ENCODE results near the gene MINDY2. TPM values are rescaled to one million over a fixed set of nuclear protein-coding genes. Genes with fewer than 3 reads are reported as not detected.
A peak's percentile ranks its signal among the peaks of the same experiment; 100 is the strongest.
"Not testable (repeated sequence)": the region's sequence is repeated elsewhere in the genome, so short reads cannot be mapped to it uniquely, and the experiment has no call there.

MINDY2 gene
- total RNA-seq, 4 donors from 2014 or later: 10.4 to 36.6 (median 17.0) TPM

GRCh38 chr15:58764468-58764867 is 6.6 kb upstream of the MINDY2 start:
- TF ChIP-seq, protein P1, sequence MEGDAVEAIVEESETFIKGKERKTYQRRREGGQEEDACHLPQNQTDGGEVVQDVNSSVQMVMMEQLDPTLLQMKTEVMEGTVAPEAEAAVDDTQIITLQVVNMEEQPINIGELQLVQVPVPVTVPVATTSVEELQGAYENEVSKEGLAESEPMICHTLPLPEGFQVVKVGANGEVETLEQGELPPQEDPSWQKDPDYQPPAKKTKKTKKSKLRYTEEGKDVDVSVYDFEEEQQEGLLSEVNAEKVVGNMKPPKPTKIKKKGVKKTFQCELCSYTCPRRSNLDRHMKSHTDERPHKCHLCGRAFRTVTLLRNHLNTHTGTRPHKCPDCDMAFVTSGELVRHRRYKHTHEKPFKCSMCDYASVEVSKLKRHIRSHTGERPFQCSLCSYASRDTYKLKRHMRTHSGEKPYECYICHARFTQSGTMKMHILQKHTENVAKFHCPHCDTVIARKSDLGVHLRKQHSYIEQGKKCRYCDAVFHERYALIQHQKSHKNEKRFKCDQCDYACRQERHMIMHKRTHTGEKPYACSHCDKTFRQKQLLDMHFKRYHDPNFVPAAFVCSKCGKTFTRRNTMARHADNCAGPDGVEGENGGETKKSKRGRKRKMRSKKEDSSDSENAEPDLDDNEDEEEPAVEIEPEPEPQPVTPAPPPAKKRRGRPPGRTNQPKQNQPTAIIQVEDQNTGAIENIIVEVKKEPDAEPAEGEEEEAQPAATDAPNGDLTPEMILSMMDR (IDR thresholded peaks at IDR 0.05): no peak
- DNase-seq (ENCODE audit: low spot score) (no peak), ATAC-seq (ENCODE audit: low FRiP score) (no peak)

DNA sequence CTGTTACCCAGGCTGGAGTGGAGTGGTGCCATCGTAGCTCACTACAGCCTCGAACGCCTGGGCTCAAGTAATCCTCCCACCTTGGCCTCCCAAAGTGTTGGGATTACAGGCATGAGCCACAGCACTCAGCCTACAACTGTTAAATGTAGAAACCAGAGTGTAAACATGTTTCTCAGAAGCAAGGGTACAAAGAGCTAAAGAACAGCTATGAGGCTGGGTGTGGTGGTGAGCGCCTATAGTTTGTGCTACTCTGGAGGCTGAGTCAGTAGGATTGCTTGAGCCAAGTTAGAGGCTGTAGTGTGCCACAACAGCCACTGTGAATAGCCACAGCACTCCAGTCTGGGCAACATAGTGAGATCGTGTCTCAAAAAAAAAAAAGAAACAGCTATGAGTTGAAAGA is 4.8 kb upstream of the MINDY2 start:
- ATAC-seq (ENCODE audit: low FRiP score) (no peak), DNase-seq (ENCODE audit: low spot score) (no peak)
- TF ChIP-seq, protein P1 (IDR thresholded peaks at IDR 0.05): no peak

DNA sequence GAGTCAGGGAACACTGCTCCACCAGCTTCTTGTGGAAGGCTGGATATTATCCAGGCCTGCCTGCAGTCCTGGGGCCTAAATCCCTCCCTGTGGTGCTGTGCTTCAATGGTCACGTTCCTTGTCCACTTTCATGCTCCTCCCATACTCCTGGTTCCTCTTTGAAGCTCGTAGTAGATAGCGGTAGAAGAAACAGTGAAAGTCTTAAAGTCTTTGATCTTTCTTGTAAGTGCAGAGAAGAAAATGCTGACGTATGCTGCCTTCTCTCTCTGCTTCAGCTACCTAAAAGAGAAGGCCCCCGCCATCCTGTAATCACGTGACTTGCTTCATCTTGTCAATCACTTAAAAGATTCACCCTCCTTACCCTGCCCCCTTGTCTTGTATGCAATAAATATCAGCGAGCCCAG is 2.5 kb upstream of the MINDY2 start:
- DNase-seq (ENCODE audit: low spot score); ATAC-seq (ENCODE audit: low FRiP score): not testable (repeated sequence)

DNA sequence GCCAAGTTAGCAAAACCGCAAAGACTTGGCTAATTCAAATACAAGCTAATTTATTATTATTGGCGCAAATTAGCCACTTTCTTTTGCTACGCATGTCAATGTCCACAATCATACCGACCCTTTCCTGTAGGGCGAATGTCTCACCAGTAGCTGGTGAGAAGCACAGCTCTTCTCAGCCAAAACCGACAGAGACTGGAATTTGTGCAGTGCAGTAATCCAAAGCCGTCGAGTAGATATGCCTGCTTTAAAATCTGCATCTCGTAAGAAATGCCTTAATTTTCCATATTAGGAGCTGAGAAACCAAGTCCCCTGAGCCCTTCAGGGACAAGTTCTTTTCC is 614 bp upstream of the MINDY2 start:
- ATAC-seq (ENCODE audit: low FRiP score): peak; percentile 62
- TF ChIP-seq, protein P1 (IDR thresholded peaks at IDR 0.05): no peak
- no peak for DNase-seq (ENCODE audit: low spot score)

- DNase-seq (ENCODE audit: low spot score): no peak
- TF ChIP-seq, protein P1 (IDR thresholded peaks at IDR 0.05): no peak
- ATAC-seq (ENCODE audit: low FRiP score): peak; percentile 29
Measured at GRCh38 chr15:58771621-58772250, 634 bp downstream of the MINDY2 start.

GRCh38 chr15:58773024-58773423 is 1.9 kb downstream of the MINDY2 start:
- DNase-seq (ENCODE audit: low spot score) (no peak), ATAC-seq (ENCODE audit: low FRiP score) (no peak)
- TF ChIP-seq, protein P1 (IDR thresholded peaks at IDR 0.05): no peak

- TF ChIP-seq, protein P1 (IDR thresholded peaks at IDR 0.05): no peak
- DNase-seq (ENCODE audit: low spot score) (no peak), ATAC-seq (ENCODE audit: low FRiP score) (no peak)
Measured at GRCh38 chr15:58775402-58775801, 4.3 kb downstream of the MINDY2 start.

All from omental fat pad (tissue), 4 donors.